ENCODE measurements around the gene RNF225. TPM values are rescaled to one million over a fixed set of nuclear protein-coding genes. Genes with fewer than 3 reads are reported as not detected.

The RNF225 gene
- total and polyA plus RNA-seq, 9 of the 15 experiments (the other 6 are each of a cell fraction or from before 2014, with no cell fraction given) = 0.33 TPM; not detected in 8

- peaks cover 5% of the 10 kb centered on the region; the same call in 1 of the 2 replicates for H3K9me3 ChIP-seq (replicated peaks; ENCODE audit: control insufficient read depth, insufficient read depth, low read depth, low read length)
- intact Hi-C loops (cut with micrococcal nuclease) (no loop called here), in situ Hi-C loops (cut with MboI) (no loop called here)
- no peak for FAIRE-seq
- H4K20me1 ChIP-seq (replicated peaks; ENCODE audit: control insufficient read depth, insufficient read depth, low read length) = no peaks in the 10 kb centered on the region
- no peak for ATAC-seq
- CTCF ChIA-PET (ENCODE audit: low intra/inter-chr PET ratio) = no interaction called here
- no peaks in the 10 kb centered on the region for H3K9me1 ChIP-seq (ENCODE audit: control insufficient read depth, insufficient read depth, low read length)
- POLR2A ChIA-PET = no interaction called here
- no peak overlapping the region for H2AFZ ChIP-seq (ENCODE audit: low read depth, low read length)
- 57% methylated on average over 18 of the region's 31 CpGs for WGBS (ENCODE audit: insufficient coverage, low coverage, missing lambda C conversion rate)
- TF ChIP-seq TOE1 (IDR thresholded peaks at IDR 0.05; ENCODE audit: borderline replicate concordance) = no peak
- no peak for TF ChIP-seq TOE1 (CRISPR knock-in tag; IDR thresholded peaks at IDR 0.05; ENCODE audit: borderline replicate concordance, low read depth)
- TF ChIP-seq ZBTB33 (CRISPR knock-in tag; IDR thresholded peaks at IDR 0.05) = 0 out of 2 replicates have a peak, but pooled peaks have one; percentile 11
- TF ChIP-seq PBX2 (CRISPR knock-in tag; IDR thresholded peaks at IDR 0.05; ENCODE audit: low read depth) = no peak
- TF ChIP-seq PBX2 (tag; conservative IDR thresholded peaks at IDR 0.05; ENCODE audit: low read depth) = no peak
- TF ChIP-seq ESRRB (CRISPR knock-in tag; IDR thresholded peaks at IDR 0.05; ENCODE audit: borderline replicate concordance) = no peak
- TF ChIP-seq ARNT (IDR thresholded peaks at IDR 0.05) = no peak
- peaks cover 0 to 12% of the 10 kb centered on the region in 2 experiments; a peak in 2 of 5 replicates for H3K4me1 ChIP-seq (replicated peaks in 1 of 2; ENCODE audit: control insufficient read depth in 2 of 2, insufficient read depth in 2 of 2, low read length in 2 of 2)
- H3K4me2 ChIP-seq (ENCODE audit: insufficient read depth, low read length) = no peak overlapping the region
- H3K27me3 ChIP-seq (ENCODE audit: control insufficient read depth in 2 of 2, insufficient read depth in 2 of 2, low read length in 2 of 2) = no peaks in the 10 kb centered on the region
- BruUV-seq (replicated peaks) = no TSS peak
- H3K9ac ChIP-seq (ENCODE audit: insufficient read depth in 1 of 2, low read depth in 2 of 2, low read length in 2 of 2) = no peak overlapping the region
- no peaks in the 10 kb centered on the region for H3K79me2 ChIP-seq (ENCODE audit: control insufficient read depth, insufficient read depth, low read length)
- DNase-seq (ENCODE audit: extremely low read depth in 1 of 4, low spot score in 3 of 4) = no peak
- H3K36me3 ChIP-seq (ENCODE audit: control insufficient read depth, insufficient read depth, low read length) = no peaks in the 10 kb centered on the region
- H3K27ac ChIP-seq (ENCODE audit: extremely low read depth, low read depth, low read length) = no peak overlapping the region
- H3K4me3 ChIP-seq = no peak overlapping the region
These were observed 45.1 kb downstream of the RNF225 start for GRCh38 chr19:58440556-58440955.
